Measurements from ENCODE around the gene TRIL.

DNA sequence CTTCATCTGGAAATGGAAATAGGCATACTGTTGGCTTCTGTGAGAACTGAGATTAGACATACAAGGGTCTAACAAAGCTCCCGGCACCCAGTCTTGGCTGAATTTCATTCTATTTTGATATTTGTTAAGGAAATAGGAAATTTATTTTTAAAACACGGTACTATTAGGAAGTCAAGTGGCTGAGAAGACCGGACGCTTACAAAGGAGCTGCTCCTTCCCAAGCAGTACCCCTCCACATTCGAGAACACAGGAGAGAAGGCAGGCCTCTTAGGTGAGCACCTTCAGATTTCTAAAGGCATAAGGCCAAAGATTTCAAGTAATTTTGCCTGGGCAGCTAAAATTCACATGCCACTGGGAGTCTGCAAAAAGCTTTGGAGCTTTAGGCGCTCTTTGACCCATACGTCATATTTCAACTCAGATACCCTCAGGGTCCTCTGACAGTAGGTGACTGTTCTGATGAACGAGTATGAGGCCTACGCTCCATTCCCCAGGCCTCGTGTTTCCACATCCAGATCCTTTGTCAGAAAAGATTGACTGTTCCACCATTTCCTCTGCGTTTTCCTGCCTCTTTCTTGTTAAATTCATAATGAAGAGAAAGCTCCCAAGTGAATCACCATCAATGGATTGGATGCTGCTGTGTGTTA, 17.3 kb downstream of the TRIL start:
- TF ChIP-seq POLR2AphosphoS5 (IDR thresholded peaks at IDR 0.05; ENCODE audit: low read depth, low read length) = no peak
- no peak for TF ChIP-seq TAF1 (IDR thresholded peaks at IDR 0.05; ENCODE audit: low read depth, low read length)
